RCC 7860 (cell line): ENCODE measurements around the gene ENGASE.
"Not testable (repeated sequence)": the region's sequence is repeated elsewhere in the genome, so short reads cannot be mapped to it uniquely, and the experiment has no call there.

Experiments
- DNase-seq: peaks from one replicate; pipeline ENCODE4 v3.0.0-alpha.2; 2015; ENCODE audit warnings: low spot score
- FAIRE-seq: peaks from 2 replicates; lab custom pipeline; 2012; peaks lifted over from hg19 to GRCh38; lab: Jason Lieb, UNC

ENGASE gene

GRCh38 chr17:79050551-79050950, 24.1 kb upstream of the ENGASE start:
- DNase-seq = no peak
- FAIRE-seq = no peak

GRCh38 chr17:79051306-79051705, 23.3 kb upstream of the ENGASE start:
- DNase-seq (no peak), FAIRE-seq (no peak)

- no peak for FAIRE-seq
- no peak for DNase-seq
These were observed 22.5 kb upstream of the ENGASE start for GRCh38 chr17:79052131-79052530.

GRCh38 chr17:79053251-79053925, 21.2 kb upstream of the ENGASE start:
- no peak for FAIRE-seq
- peak; percentile 41 for DNase-seq

GRCh38 chr17:79054200-79054960, 20.2 kb upstream of the ENGASE start:
- no peak for DNase-seq

GRCh38 chr17:79055197-79055596, 19.4 kb upstream of the ENGASE start:
- FAIRE-seq (no peak), DNase-seq (no peak)

More at GRCh38 chr17:79054200-79054960, 20.2 kb upstream of the ENGASE start:
- no peak for FAIRE-seq

- DNase-seq (no peak), FAIRE-seq (no peak)
These were observed 16.8 kb upstream of the ENGASE start for GRCh38 chr17:79057737-79058385.

- DNase-seq = no peak
- no peak for FAIRE-seq
These were observed 11.9 kb upstream of the ENGASE start for GRCh38 chr17:79062691-79063090.

GRCh38 chr17:79064026-79064425, 10.6 kb upstream of the ENGASE start:
- FAIRE-seq (no peak), DNase-seq (no peak)

GRCh38 chr17:79065105-79065670, 9.4 kb upstream of the ENGASE start:
- no peak for DNase-seq
- no peak for FAIRE-seq

- no peak for FAIRE-seq
- DNase-seq = no peak
These were observed 7.7 kb upstream of the ENGASE start for GRCh38 chr17:79066963-79067362.

GRCh38 chr17:79070266-79070880, 4.3 kb upstream of the ENGASE start:
- DNase-seq (no peak), FAIRE-seq (no peak)

- FAIRE-seq (no peak), DNase-seq (no peak)
These were observed 3.4 kb upstream of the ENGASE start for GRCh38 chr17:79071161-79071740.

GRCh38 chr17:79072544-79072943, 2.1 kb upstream of the ENGASE start:
- FAIRE-seq (no peak), DNase-seq (no peak)

GRCh38 chr17:79073016-79073705, 1.5 kb upstream of the ENGASE start:
- DNase-seq (no peak), FAIRE-seq (no peak)

- DNase-seq = no peak
- no peak for FAIRE-seq
These were observed 927 bp upstream of the ENGASE start for GRCh38 chr17:79073706-79074088.

GRCh38 chr17:79074121-79074648, 439 bp upstream of the ENGASE start:
- not testable (repeated sequence) for DNase-seq, FAIRE-seq

- DNase-seq (no peak), FAIRE-seq (no peak)
These were observed 774 bp downstream of the ENGASE start for GRCh38 chr17:79075446-79075750.

GRCh38 chr17:79075861-79076406, 1.3 kb downstream of the ENGASE start:
- DNase-seq = no peak
- no peak for FAIRE-seq

- FAIRE-seq = no peak
- DNase-seq = no peak
These were observed 3.0 kb downstream of the ENGASE start for GRCh38 chr17:79077587-79077986.
